Mucosa of descending colon (tissue), 3 donors: Measurements from ENCODE around the gene MST1. TPM values are rescaled to one million over a fixed set of nuclear protein-coding genes. Genes with fewer than 3 reads are reported as not detected.
A peak's percentile ranks its signal among the peaks of the same experiment; 100 is the strongest.

ENCODE experiments used
- ATAC-seq: fragments of 200-7000 bp; cut with Tn5 transposase; one replicate; pipeline ENCODE4 v1.9.1; 2020; ENCODE audit warnings: mild to moderate bottlenecking, moderate library complexity
- DNase-seq, 3 donors: peaks; one replicate each; pipeline ENCODE4 v3.0.0-alpha.2; 2020
- H3K36me3 ChIP-seq: fragments of 200-600 bp; one replicate; pipeline ENCODE4 v1.8.0; 2021; ENCODE audit warnings: low read depth, mild to moderate bottlenecking
- H3K4me1 ChIP-seq: fragments of 200-600 bp; one replicate; pipeline ENCODE4 v1.8.0; 2021; ENCODE audit warnings: low read depth, mild to moderate bottlenecking
- H3K4me3 ChIP-seq: fragments of 200-600 bp; one replicate; pipeline ENCODE4 v1.8.0; 2021; ENCODE audit warnings: mild to moderate bottlenecking
- H3K9me3 ChIP-seq: fragments of 200-600 bp; one replicate; pipeline ENCODE4 v1.8.0; 2021; ENCODE audit warnings: mild to moderate bottlenecking
- CTCF ChIP-seq: fragments of 200-600 bp; IDR thresholded peaks from one replicate; pipeline ENCODE4 v1.8.0; 2022; ENCODE audit warnings: antibody characterized with exemption, mild to moderate bottlenecking
- intact Hi-C, 2 donors: fragments of 100-400 bp; cut with DNase I in 1 of 2; cut with micrococcal nuclease in 1 of 2; formaldehyde crosslinking; loops; one replicate each; pipeline versions ENCODE4 v1.11.0 to v1.11.1; 2022; cut with DNase I, micrococcal nuclease
- total RNA-seq, 3 donors: library from RNA; stranded (reverse); fragmentation: NEBNext Ultra II Directional in 2 of 3; extraction: Animal tissue kit (Norgen Biotek cat#: 25700) in 2 of 3; gene quantifications; one replicate each; pipeline versions ENCODE4 v1.2.1 to v1.2.4, GENCODE V29; 2021 to 2023
- donor health status: DM: no; HTN: no; CAD: no; lungs with moderate emphysema.
- donor health status: DM: no; HTN: no; CAD: no.
- donor health status: DM: no; HTN: yes; CAD: no.

The MST1 gene
- total RNA-seq, 3 donors from 2014 or later: 16.8 to 55.9 (median 18.8) TPM

DNA sequence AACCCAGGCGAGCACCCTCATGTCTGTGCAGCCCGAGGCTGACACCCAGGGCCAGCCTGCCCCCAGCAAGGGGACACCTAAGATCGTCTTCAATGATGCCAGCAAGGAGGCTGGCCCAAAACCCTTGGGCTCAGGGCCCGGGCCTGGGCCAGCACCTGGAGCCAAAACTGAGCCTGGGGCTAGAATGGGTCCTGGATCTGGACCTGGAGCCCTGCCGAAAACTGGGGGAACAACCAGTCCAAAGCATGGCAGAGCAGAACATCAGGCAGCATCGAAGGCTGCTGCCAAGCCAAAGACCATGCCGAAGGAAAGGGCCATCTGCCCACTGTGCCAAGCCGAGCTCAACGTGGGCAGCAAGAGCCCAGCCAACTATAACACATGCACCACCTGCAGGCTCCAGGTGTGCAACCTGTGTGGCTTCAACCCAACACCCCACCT lies 46.5 kb downstream of the MST1 start:
- Histone ChIP-seq H3K9me3 (no peaks in the 10 kb centered on the region), H3K4me3 (no peak overlapping the region), H3K36me3 (no peaks in the 10 kb centered on the region), H3K4me1 (no peaks in the 10 kb centered on the region)
- no peak for TF ChIP-seq CTCF
- no peak for ATAC-seq
- intact Hi-C loops: no loop called here
- no peak for DNase-seq

GRCh38 chr3:49641921-49642707 lies 47.2 kb downstream of the MST1 start:
- Histone ChIP-seq H3K4me3 (no peak overlapping the region), H3K36me3 (no peaks in the 10 kb centered on the region), H3K4me1 (no peaks in the 10 kb centered on the region), H3K9me3 (no peaks in the 10 kb centered on the region)
- no peak for TF ChIP-seq CTCF
- ATAC-seq (no peak), DNase-seq (peak in 1 of 3 donors; percentile 9)
- intact Hi-C loops: no loop called here

- H3K9me3 ChIP-seq: no peaks in the 10 kb centered on the region
- H3K4me1 ChIP-seq: no peaks in the 10 kb centered on the region
- DNase-seq: no peak
- no peak for TF ChIP-seq CTCF
- ATAC-seq: no peak
- no peak overlapping the region for H3K4me3 ChIP-seq
- no peaks in the 10 kb centered on the region for H3K36me3 ChIP-seq
- intact Hi-C loops: no loop called here
Observed at GRCh38 chr3:49641292-49641691, 48.0 kb downstream of the MST1 start.

- Histone ChIP-seq H3K36me3 (no peaks in the 10 kb centered on the region), H3K4me1 (no peaks in the 10 kb centered on the region), H3K9me3 (no peaks in the 10 kb centered on the region), H3K4me3 (no peak overlapping the region)
- TF ChIP-seq CTCF: no peak
- intact Hi-C loops: no loop called here
- ATAC-seq (no peak), DNase-seq (no peak)
Observed at GRCh38 chr3:49639551-49639950, 49.7 kb downstream of the MST1 start.

DNA sequence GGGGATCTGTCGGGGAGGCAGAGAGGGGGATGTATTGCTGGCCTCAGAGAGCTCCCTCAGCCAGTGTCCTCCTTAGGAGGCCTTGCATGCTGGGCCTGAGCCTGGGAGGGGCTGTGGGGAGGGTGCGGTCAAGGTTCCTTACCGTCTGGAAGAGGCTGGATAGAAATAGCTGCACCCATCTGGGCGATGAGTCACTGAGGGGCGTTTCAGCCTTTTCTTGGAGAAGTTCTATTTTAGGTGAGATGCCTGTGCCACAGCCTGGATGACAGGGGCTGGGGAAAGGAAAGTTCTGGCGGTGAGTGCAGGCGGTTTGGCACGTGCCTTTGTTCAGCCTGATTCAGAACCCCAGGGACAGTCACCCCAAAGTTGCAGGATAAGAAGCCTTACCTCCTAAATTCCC lies 50.8 kb downstream of the MST1 start:
- TF ChIP-seq CTCF: no peak
- ATAC-seq: no peak
- no peak overlapping the region for H3K4me3 ChIP-seq
- H3K36me3 ChIP-seq: no peaks in the 10 kb centered on the region
- intact Hi-C loops: no loop called here
- H3K4me1 ChIP-seq: no peaks in the 10 kb centered on the region
- H3K9me3 ChIP-seq: no peaks in the 10 kb centered on the region
- no peak for DNase-seq
